Measurements from ENCODE around the gene SMR3A.

DNA sequence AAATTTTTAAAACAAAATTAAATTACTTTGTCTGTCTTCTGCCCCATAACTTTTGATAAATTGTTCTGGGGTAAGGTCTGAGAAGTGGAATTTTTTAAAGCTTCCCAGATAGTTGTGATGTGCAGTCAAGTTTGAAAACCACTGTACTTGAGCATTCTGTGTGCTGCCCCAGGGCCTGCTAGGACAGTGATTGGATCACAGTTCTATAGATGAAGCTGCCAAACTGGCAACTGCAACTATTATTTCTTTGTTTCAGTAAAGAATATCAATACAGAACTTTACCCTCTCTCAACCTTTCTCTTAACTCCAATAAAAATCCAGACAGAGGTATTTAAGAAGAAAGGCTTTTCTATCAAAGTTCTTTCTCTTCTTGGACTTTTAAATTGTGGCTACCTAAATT, 37.0 kb downstream of the SMR3A start, which contains the start of gene OPRPN:
- TF ChIP-seq CTCF (IDR thresholded peaks at IDR 0.05; ENCODE audit: low read depth, low read length, poor library complexity, severe bottlenecking) (no peak), EZH2phosphoT487 (IDR thresholded peaks at IDR 0.05; ENCODE audit: borderline replicate concordance, low read length) (no peak)
